Stomach (tissue), 9 donors: ENCODE results near the gene MAP3K13. TPM values are rescaled to one million over a fixed set of nuclear protein-coding genes. Genes with fewer than 3 reads are reported as not detected.

ENCODE experiments used
- DNase-seq, 2 donors: peaks; one replicate each; pipeline versions ENCODE4 v3.0.0 to v3.0.0-alpha.2; 2013 to 2019
- H3K27ac ChIP-seq, 5 donors: fragments of 200-600 bp in 4 of 5; sonication (generic) in 4 of 5; one replicate each; pipeline ENCODE4 v1.5.1; 2013 to 2019; ENCODE audit warnings: mild to moderate bottlenecking in 1 of 5, moderate library complexity in 1 of 5
- H3K27me3 ChIP-seq, 3 donors: fragments of 200-600 bp; sonication (generic); one replicate each; pipeline ENCODE4 v1.5.1; 2017 to 2019; ENCODE audit warnings: mixed run types in 1 of 3
- H3K36me3 ChIP-seq, 4 donors: fragments of 200-600 bp; sonication (generic); 1 replicate in 3 of 4; 2 replicates in 1 of 4; pipeline ENCODE4 v1.5.1; 2016 to 2019
- H3K4me1 ChIP-seq, 4 donors: fragments of 200-600 bp; sonication (generic); one replicate each; pipeline ENCODE4 v1.5.1; 2016 to 2019
- H3K4me3 ChIP-seq, 4 donors: fragments of 200-600 bp; sonication (generic) in 3 of 4; one replicate each; pipeline ENCODE4 v1.5.1; 2016 to 2019; ENCODE audit warnings: mild to moderate bottlenecking in 1 of 4
- H3K9me3 ChIP-seq, 4 donors: fragments of 200-600 bp; sonication (generic); one replicate each; pipeline ENCODE4 v1.5.1; 2016 to 2019
- CTCF ChIP-seq, 7 experiments: fragments of 450-650 bp in 4 of 7; fragments of 200-600 bp in 3 of 7; sonication (generic) in 3 of 7; IDR thresholded peaks; one replicate each; pipeline ENCODE4 v1.5.1; 2016 to 2019; ENCODE audit warnings: antibody characterized with exemption in 7 of 7, control low read depth in 2 of 7, mild to moderate bottlenecking in 1 of 7
- EP300 ChIP-seq: sonication (generic); formaldehyde crosslinking; IDR thresholded peaks from one replicate; pipeline ENCODE4 v1.6.1; 2017; ENCODE audit warnings: antibody characterized with exemption
- POLR2A ChIP-seq, 4 donors: fragments of 450-650 bp; IDR thresholded peaks; one replicate each; pipeline ENCODE4 v1.6.1; 2016; ENCODE audit warnings: antibody characterized with exemption in 4 of 4, control low read depth in 2 of 4, mild to moderate bottlenecking in 1 of 4, moderate library complexity in 1 of 4
- POLR2AphosphoS5 ChIP-seq, 3 donors: sonication (generic); formaldehyde crosslinking; IDR thresholded peaks; one replicate each; pipeline ENCODE4 v1.6.1; 2016; ENCODE audit warnings: antibody characterized with exemption in 3 of 3
- WGBS, 5 donors: extraction: QIAGEN DNeasy Blood & Tissue Kit in 3 of 5; methylation state at CpG; one replicate each; pipeline versions ENCODE4 v1.1.5 to v1.1.7; 2013 to 2018; 5-methylcytosine and 5-hydroxymethylcytosine counted together
- intact Hi-C: fragments of 100-400 bp; cut with DNase I; formaldehyde crosslinking; loops from one replicate; pipeline ENCODE4 v1.15.1; 2023; ENCODE audit warnings: low total_unique reads
- polyA plus RNA-seq, 3 donors: library from polyadenylated mRNA; stranded (reverse); fragments of 200-250 nt; gene quantifications; one replicate each; pipeline ENCODE4 v1.2.3, GENCODE V29; 2013
- total RNA-seq, 5 donors: library from RNA; depleted of rRNA; stranded (reverse); fragments of >200 nt; gene quantifications; one replicate each; pipeline versions ENCODE4 v1.1.0 to v1.2.3, GENCODE V29; 2014 to 2016
- donor health status: healthy with polysubstance abuse.
- donor health status: Bipolar disorder and iron deficiency.
- donor health status: healthy.

The MAP3K13 gene
- total and polyA plus RNA-seq, 8 donors, result 11.7 to 315 (median 31.0) TPM

- TF ChIP-seq CTCF (IDR thresholded peaks at IDR 0.05) (no peak), EP300 (no peak)
- no peak for DNase-seq
- peaks cover 0 to 14% (median 0%) of the 10 kb centered on the region in 3 donors for H3K27me3 ChIP-seq
- intact Hi-C loops, result no loop called here
- no peaks in the 10 kb centered on the region for H3K9me3 ChIP-seq
- no peak overlapping the region for H3K4me3 ChIP-seq
- H3K36me3 ChIP-seq, result peaks cover 0 to 81% (median 52%) of the 10 kb centered on the region in 4 donors
- H3K4me1 ChIP-seq, result no peaks in the 10 kb centered on the region
- H3K27ac ChIP-seq, result no peak overlapping the region
- WGBS, 5 donors, result 83 to 91% (median 89%) methylated on average over 7 of the region's 7 CpGs
Measured at GRCh38 chr3:185521349-185522138, 158.6 kb downstream of the MAP3K13 start.

- H3K4me3 ChIP-seq, result no peak overlapping the region
- intact Hi-C loops, result no loop called here
- H3K27ac ChIP-seq, result no peak overlapping the region
- no peak for TF ChIP-seq EP300
- TF ChIP-seq POLR2AphosphoS5 (IDR thresholded peaks at IDR 0.05), result no peak
- no peak for TF ChIP-seq CTCF (IDR thresholded peaks at IDR 0.05)
- TF ChIP-seq POLR2A (IDR thresholded peaks at IDR 0.05), result no peak
- 71 to 90% (median 78%) methylated on average over 2 of the region's 2 CpGs for WGBS, 5 donors
- DNase-seq, result no peak
- peaks cover 0 to 59% (median 26%) of the 10 kb centered on the region in 4 donors for H3K36me3 ChIP-seq
- no peaks in the 10 kb centered on the region for H3K9me3 ChIP-seq
- H3K27me3 ChIP-seq, result peaks cover 0 to 14% (median 0%) of the 10 kb centered on the region in 3 donors
- H3K4me1 ChIP-seq, result peaks cover 0 to 6% (median 0%) of the 10 kb centered on the region in 4 donors
Measured at GRCh38 chr3:185526349-185526951, 163.5 kb downstream of the MAP3K13 start.

- Histone ChIP-seq H3K36me3 (peaks cover 0 to 50% (median 24%) of the 10 kb centered on the region in 4 donors), H3K9me3 (no peaks in the 10 kb centered on the region), H3K4me1 (peaks cover 0 to 6% (median 0%) of the 10 kb centered on the region in 4 donors), H3K27me3 (peaks cover 0 to 14% (median 0%) of the 10 kb centered on the region in 3 donors), H3K27ac (peak overlapping the region in 1 of 5 donors; percentile 50), H3K4me3 (no peak overlapping the region)
- 53 to 69% (median 59%) methylated on average over 9 of the region's 9 CpGs for WGBS, 5 donors
- TF ChIP-seq POLR2AphosphoS5 (IDR thresholded peaks at IDR 0.05), result no peak
- TF ChIP-seq POLR2A (IDR thresholded peaks at IDR 0.05), result no peak
- TF ChIP-seq CTCF (IDR thresholded peaks at IDR 0.05), result no peak
- no peak for TF ChIP-seq EP300
- intact Hi-C loops, result no loop called here
- peak in 1 of 2 donors; percentile 52 for DNase-seq
Measured at GRCh38 chr3:185527364-185527763, 164.4 kb downstream of the MAP3K13 start.

GRCh38 chr3:185528532-185528931 lies 165.6 kb downstream of the MAP3K13 start:
- 80 to 87% (median 84%) methylated on average over 6 of the region's 6 CpGs for WGBS, 5 donors
- Histone ChIP-seq H3K27me3 (peaks cover 0 to 12% (median 0%) of the 10 kb centered on the region in 3 donors), H3K4me3 (no peak overlapping the region), H3K27ac (no peak overlapping the region), H3K4me1 (peaks cover 0 to 6% (median 0%) of the 10 kb centered on the region in 4 donors), H3K36me3 (peaks cover 0 to 42% (median 24%) of the 10 kb centered on the region in 4 donors), H3K9me3 (no peaks in the 10 kb centered on the region)
- intact Hi-C loops, result no loop called here
- TF ChIP-seq CTCF (IDR thresholded peaks at IDR 0.05), result no peak
- no peak for DNase-seq
